OCI-LY1 (cell line): ENCODE results near the gene FGF21.

Experiments
- CTCF ChIP-seq: fragments of 200-600 bp; sonication (generic), shearing (Covaris generic); IDR thresholded peaks from 2 replicates; pipeline ENCODE4 v1.5.1; 2017; ENCODE audit warnings: mild to moderate bottlenecking, antibody characterized with exemption, low read length, moderate library complexity, mixed read lengths
- EZH2 ChIP-seq: fragments of 200-600 bp; sonication (generic), shearing (Covaris generic); IDR thresholded peaks from 2 replicates; pipeline ENCODE4 v1.8.0; 2017; ENCODE audit warnings: borderline replicate concordance, mixed run types, mild to moderate bottlenecking, antibody characterized with exemption, low read length, moderate library complexity, mixed read lengths

DNA sequence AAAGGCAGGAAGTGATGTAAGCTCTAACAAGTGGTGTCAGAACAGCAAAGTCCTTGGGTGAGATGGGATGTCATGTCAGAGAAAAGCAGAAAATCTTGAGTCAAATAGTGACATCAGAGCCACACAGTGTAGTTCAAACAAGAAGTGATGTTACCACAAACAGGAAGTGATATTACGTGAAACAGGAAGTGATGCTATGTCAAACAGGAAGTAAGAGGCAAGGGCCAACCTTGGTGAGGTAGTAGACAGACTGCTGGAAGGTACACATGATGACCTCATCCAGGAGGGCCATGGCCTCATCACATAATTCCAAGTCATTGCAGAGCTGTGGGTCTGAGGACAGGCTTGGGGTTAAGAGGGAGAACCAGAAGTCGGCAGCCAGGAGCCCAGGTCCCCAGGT, 28.8 kb upstream of the FGF21 start:
- TF ChIP-seq CTCF (no peak), EZH2 (no peak)
